Fibroblast of lung (primary cell): ENCODE data around the gene GPHN. TPM values are rescaled to one million over a fixed set of nuclear protein-coding genes. Genes with fewer than 3 reads are reported as not detected.

Experiments used
- DNase-seq, 2 donors: peaks; one replicate each; pipeline versions ENCODE4 v3.0.0 to v3.0.0-alpha.2; 2010; ENCODE audit warnings: low read depth in 2 of 2
- H2AFZ ChIP-seq: 2 replicates; pipeline ENCODE4 v1.5.1; 2012; ENCODE audit warnings: low read length, control low read depth, inconsistent platforms
- H3K27ac ChIP-seq: 2 replicates; pipeline ENCODE4 v1.5.1; 2011; ENCODE audit warnings: low read length, control low read depth; ENCODE audit not compliant: insufficient read depth
- H3K27me3 ChIP-seq: 2 replicates; pipeline ENCODE4 v1.5.1; 2011; ENCODE audit warnings: mild to moderate bottlenecking, low read length; ENCODE audit not compliant: control insufficient read depth, insufficient read depth
- H3K36me3 ChIP-seq: 2 replicates; pipeline ENCODE4 v1.5.1; 2011; ENCODE audit warnings: low read length; ENCODE audit not compliant: control insufficient read depth, insufficient read depth
- H3K4me1 ChIP-seq: 2 replicates; pipeline ENCODE4 v1.5.1; 2011; ENCODE audit warnings: low read length; ENCODE audit not compliant: control insufficient read depth, insufficient read depth; ENCODE audit errors: extremely low read depth
- H3K4me2 ChIP-seq: 2 replicates; pipeline ENCODE4 v1.5.1; 2011; ENCODE audit warnings: low read length, control low read depth; ENCODE audit not compliant: insufficient read depth; ENCODE audit errors: extremely low read depth
- H3K4me3 ChIP-seq, 4 experiments: fragments of 200-600 bp in 1 of 4; sonication (generic) in 1 of 4; replicated peaks in 1 of 4; 2 replicates each; pipeline ENCODE4 v1.5.1; 2011 to 2016; ENCODE audit warnings: low read length in 4 of 4, low read depth in 3 of 4, mild to moderate bottlenecking in 3 of 4, control low read depth in 2 of 4, inconsistent platforms in 1 of 4, mixed read lengths in 1 of 4; ENCODE audit not compliant: insufficient read depth in 1 of 4; ENCODE audit errors: control extremely low read depth in 1 of 4
- H3K79me2 ChIP-seq: 2 replicates; pipeline ENCODE4 v1.5.1; 2012; ENCODE audit warnings: mild to moderate bottlenecking, low read length, inconsistent platforms; ENCODE audit not compliant: control insufficient read depth, insufficient read depth
- H3K9ac ChIP-seq: 2 replicates; pipeline ENCODE4 v1.5.1; 2011; ENCODE audit warnings: mild to moderate bottlenecking, low read length, control low read depth; ENCODE audit not compliant: insufficient read depth
- H3K9me3 ChIP-seq: 2 replicates; pipeline ENCODE4 v1.5.1; 2012; ENCODE audit warnings: low read depth, low read length; ENCODE audit not compliant: control insufficient read depth, insufficient read depth
- H4K20me1 ChIP-seq: 2 replicates; pipeline ENCODE4 v1.5.1; 2011; ENCODE audit warnings: low read length; ENCODE audit not compliant: control insufficient read depth, insufficient read depth; ENCODE audit errors: extremely low read depth
- EZH2 ChIP-seq: IDR thresholded peaks from 2 replicates; pipeline ENCODE4 v1.5.1; 2012; ENCODE audit warnings: low read length, control low read depth, mild to moderate bottlenecking; ENCODE audit errors: missing control alignments
- polyA plus RNA-seq, 2 donors: library from polyadenylated mRNA; depleted of rRNA in 1 of 2; stranded (reverse) in 1 of 2; unstranded in 1 of 2; fragments of >200 nt; gene quantifications; 2 replicates each; pipeline ENCODE4 v1.2.1, GENCODE V29; 2011 to 2012; ENCODE audit warnings: missing spikeins in 1 of 2
- total RNA-seq: library from RNA; depleted of rRNA; stranded (reverse); fragments of >200 nt; gene quantifications from 2 replicates; pipeline ENCODE4 v1.2.1, GENCODE V29; 2014
- TF ChIP-seq, protein P1 (sequence below), 2 donors: IDR thresholded peaks in 1 of 2; conservative IDR thresholded peaks in 1 of 2; 1 replicate in 1 of 2; 2 replicates in 1 of 2; pipeline ENCODE4 v1.5.1; 2011 to 2012; ENCODE audit warnings: low read length in 2 of 2, control low read depth in 1 of 2, inconsistent platforms in 1 of 2, low read depth in 1 of 2, mild to moderate bottlenecking in 1 of 2

Gene GPHN
- total and polyA plus RNA-seq, 2 donors (not counting 1 experiment from before 2014, with no cell fraction given) = 8.3 to 13.9 TPM

- no peaks in the 10 kb centered on the region for H4K20me1 ChIP-seq
- DNase-seq = no peak
- H3K79me2 ChIP-seq = no peaks in the 10 kb centered on the region
- no peaks in the 10 kb centered on the region for H3K27me3 ChIP-seq
- H3K36me3 ChIP-seq = no peaks in the 10 kb centered on the region
- H3K4me2 ChIP-seq = no peak overlapping the region
- H3K4me1 ChIP-seq = no peaks in the 10 kb centered on the region
- no peaks in the 10 kb centered on the region for H3K9me3 ChIP-seq
- H2AFZ ChIP-seq = no peak overlapping the region
- TF ChIP-seq EZH2 = no peak
- TF ChIP-seq, protein P1, sequence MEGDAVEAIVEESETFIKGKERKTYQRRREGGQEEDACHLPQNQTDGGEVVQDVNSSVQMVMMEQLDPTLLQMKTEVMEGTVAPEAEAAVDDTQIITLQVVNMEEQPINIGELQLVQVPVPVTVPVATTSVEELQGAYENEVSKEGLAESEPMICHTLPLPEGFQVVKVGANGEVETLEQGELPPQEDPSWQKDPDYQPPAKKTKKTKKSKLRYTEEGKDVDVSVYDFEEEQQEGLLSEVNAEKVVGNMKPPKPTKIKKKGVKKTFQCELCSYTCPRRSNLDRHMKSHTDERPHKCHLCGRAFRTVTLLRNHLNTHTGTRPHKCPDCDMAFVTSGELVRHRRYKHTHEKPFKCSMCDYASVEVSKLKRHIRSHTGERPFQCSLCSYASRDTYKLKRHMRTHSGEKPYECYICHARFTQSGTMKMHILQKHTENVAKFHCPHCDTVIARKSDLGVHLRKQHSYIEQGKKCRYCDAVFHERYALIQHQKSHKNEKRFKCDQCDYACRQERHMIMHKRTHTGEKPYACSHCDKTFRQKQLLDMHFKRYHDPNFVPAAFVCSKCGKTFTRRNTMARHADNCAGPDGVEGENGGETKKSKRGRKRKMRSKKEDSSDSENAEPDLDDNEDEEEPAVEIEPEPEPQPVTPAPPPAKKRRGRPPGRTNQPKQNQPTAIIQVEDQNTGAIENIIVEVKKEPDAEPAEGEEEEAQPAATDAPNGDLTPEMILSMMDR (conservative IDR thresholded peaks at IDR 0.05 in 1 of 2, IDR thresholded peaks at IDR 0.05 in 1 of 2; ENCODE audit: low read depth in 1 of 2, low read length in 2 of 2) = no peak
- H3K9ac ChIP-seq = no peak overlapping the region
- no peak overlapping the region for H3K27ac ChIP-seq
- H3K4me3 ChIP-seq = no peak overlapping the region
Observed at GRCh38 chr14:66629499-66629898, 121.6 kb downstream of the GPHN start.

DNA sequence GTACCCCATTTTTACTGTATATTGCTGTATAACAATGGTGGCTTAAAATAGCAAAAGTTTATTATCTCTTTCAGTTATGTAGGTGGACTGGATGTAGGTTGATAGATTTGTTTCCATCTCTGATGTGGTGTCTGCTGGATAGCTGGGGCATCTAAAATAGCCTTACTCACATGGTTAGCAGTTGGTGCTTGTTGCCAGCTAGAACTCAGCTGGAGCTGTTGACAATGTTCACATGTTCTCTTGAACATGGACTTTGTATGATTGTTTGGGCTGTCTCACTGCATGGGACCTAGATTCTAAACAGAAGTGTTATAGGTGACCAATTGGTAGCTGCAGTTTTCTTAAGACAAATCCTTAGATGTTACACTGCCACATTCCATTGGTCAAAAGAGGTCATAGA lies 126.9 kb downstream of the GPHN start:
- peak in 1 of 2 donors; percentile 35 for DNase-seq

GRCh38 chr14:66635435-66635834 lies 127.5 kb downstream of the GPHN start:
- Histone ChIP-seq H3K79me2 (no peaks in the 10 kb centered on the region), H3K4me1 (no peaks in the 10 kb centered on the region), H3K9me3 (no peaks in the 10 kb centered on the region), H4K20me1 (no peaks in the 10 kb centered on the region), H3K4me3 (no peak overlapping the region), H3K4me2 (no peak overlapping the region), H3K36me3 (no peaks in the 10 kb centered on the region), H3K27ac (no peak overlapping the region), H2AFZ (no peak overlapping the region), H3K9ac (no peak overlapping the region), H3K27me3 (no peaks in the 10 kb centered on the region)
- DNase-seq = peak in 1 of 2 donors; percentile 23
- TF ChIP-seq, protein P1 (conservative IDR thresholded peaks at IDR 0.05 in 1 of 2, IDR thresholded peaks at IDR 0.05 in 1 of 2; ENCODE audit: low read depth in 1 of 2, low read length in 2 of 2) = no peak
- TF ChIP-seq EZH2 = no peak

More for the DNA sequence above, 126.9 kb downstream of the GPHN start:
- H3K27ac ChIP-seq = no peak overlapping the region
- H3K4me1 ChIP-seq = no peaks in the 10 kb centered on the region
- no peak overlapping the region for H3K4me2 ChIP-seq
- no peak for TF ChIP-seq EZH2
- TF ChIP-seq, protein P1 (conservative IDR thresholded peaks at IDR 0.05 in 1 of 2, IDR thresholded peaks at IDR 0.05 in 1 of 2; ENCODE audit: low read depth in 1 of 2, low read length in 2 of 2) = no peak
- H3K79me2 ChIP-seq = no peaks in the 10 kb centered on the region
- no peak overlapping the region for H2AFZ ChIP-seq
- H3K36me3 ChIP-seq = no peaks in the 10 kb centered on the region
- H3K27me3 ChIP-seq = no peaks in the 10 kb centered on the region
- no peaks in the 10 kb centered on the region for H3K9me3 ChIP-seq
- H4K20me1 ChIP-seq = no peaks in the 10 kb centered on the region
- no peak overlapping the region for H3K9ac ChIP-seq
- H3K4me3 ChIP-seq = no peak overlapping the region
